Tongue (tissue), 2 donors: ENCODE results near the gene GAL. TPM values are rescaled to one million over a fixed set of nuclear protein-coding genes. Genes with fewer than 3 reads are reported as not detected.

Source experiments
- DNase-seq: peaks from one replicate; pipeline ENCODE4 v3.0.0-alpha.2; 2015
- total RNA-seq: library from RNA; depleted of rRNA; stranded (reverse); fragments of >200 nt; gene quantifications from one replicate; pipeline ENCODE4 v1.2.3, GENCODE V29; 2014

The GAL gene
- total RNA-seq, 1 donor from 2014 or later, result not detected

DNA sequence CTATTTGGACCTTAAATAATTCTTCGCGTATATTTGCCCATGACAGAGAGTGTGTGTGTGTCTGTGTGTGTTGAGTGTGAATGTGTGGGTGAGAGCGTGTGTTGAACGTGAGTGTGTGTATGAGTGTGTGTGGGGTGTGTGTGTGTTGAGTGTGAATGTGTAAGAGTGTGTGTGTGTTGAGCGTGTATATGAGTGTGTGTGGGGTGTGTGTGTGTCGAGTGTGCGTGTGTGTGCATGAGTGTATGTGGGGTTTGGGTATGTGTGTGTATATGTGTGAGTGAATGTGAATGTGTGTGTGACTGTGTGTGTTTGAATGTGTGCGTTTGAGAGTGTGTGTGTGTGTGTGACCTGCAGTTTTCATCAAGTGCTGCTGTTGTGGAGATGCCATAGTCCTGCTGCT lies 26.8 kb downstream of the GAL start:
- no peak for DNase-seq

DNA sequence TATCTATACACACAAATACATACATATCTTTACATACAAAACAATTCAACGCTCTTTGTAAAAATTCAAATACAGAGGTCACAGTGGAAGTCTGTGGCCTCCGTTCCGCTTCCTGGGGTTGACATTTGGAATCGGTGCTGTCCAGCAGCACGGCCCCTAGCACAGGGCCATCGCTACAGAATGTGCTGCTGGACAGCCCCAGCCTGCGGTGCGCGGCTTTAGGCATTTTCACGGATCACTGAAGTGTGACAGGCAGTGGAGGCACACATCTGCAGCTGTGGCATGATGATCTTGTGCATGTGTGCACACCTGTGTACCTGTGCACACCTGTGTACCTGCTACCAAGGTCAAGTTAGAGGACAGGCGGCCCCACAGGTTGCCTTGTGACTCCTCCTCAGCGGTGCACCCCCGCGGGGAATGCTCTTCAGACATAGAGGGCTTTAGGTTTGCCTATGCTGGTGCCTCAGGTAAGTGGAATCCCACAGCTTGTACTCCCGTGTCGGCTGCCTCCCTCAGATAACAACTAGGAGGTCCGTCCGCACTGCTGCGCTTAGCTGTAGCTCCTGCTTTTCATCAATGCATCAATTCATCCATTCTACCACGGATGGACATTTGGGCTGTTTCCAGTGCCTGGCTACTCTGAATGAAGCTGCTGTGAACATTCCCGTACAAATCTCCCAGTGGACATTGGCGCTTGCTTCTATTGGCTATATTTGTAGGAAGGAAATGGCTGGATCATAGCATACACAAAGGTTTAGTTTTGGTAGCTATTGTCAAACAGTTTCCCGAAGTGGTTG lies 29.9 kb downstream of the GAL start:
- DNase-seq, result peak; percentile 30

DNA sequence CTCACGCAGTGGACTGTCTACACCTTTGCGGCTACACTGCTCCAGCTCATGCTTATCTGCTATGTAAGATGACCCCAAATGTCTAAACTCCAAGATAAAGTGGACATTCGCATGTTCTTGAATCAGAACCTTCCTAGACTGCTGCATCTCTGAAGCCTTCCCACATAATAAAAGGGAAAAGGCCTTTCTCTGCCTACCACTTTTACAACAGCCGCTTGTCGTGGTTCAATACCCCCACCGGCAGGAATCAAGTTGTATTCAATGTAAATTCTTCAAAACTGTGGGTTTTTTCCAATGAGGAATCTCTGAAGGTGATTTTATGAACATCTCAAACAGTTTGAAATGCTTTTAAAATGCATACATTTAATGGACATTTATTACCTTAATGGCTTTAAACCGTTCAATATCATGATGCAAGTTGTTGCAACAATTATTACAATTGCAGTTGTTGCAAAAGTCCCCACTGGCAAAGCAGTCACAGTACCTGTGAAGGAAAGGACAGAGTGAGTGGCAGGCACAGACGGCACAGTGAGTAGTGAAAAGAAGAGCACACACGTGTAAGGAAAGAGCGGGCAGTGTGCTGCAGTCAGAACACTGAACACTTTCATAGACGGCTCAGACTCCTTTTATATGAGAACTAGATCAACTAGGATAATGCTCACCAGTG lies 31.2 kb downstream of the GAL start:
- DNase-seq, result no peak

DNA sequence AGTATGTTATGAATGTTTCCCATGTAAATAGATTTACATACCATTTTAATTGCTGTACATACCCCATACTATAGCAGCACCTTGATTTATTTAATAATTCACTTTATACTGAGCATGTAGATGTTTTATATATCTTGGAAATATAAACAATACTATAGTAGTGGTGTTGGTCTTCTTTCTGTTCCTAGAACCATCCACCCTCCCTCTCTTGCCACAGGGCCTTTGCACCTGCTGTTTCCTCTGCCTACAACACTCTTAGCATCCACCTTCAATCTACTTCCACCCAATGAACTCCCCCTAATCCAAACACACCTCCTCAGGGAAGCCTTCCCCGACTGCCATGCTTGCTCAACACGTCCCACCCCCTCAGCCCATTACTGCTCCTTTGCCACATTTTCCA lies 36.7 kb downstream of the GAL start:
- no peak for DNase-seq

DNA sequence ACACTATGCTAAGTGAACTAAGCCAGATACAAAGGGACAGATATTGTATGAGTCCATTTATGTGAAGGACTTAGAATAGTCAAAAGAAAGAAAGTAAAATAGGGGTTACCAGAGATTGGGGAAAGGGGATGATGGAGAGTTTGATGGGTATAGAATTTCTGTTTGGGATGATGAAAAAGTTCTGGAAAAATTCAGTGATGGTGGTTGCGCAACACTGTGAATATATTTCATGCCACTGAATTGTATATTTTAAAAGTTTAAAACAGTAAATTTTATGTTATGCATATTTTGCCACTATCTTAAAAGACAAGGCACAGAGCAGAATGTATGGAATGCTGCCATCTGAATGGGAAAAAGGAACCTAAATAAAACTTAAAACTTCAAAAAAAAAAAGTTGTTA lies 37.8 kb downstream of the GAL start:
- DNase-seq, result no peak

DNA sequence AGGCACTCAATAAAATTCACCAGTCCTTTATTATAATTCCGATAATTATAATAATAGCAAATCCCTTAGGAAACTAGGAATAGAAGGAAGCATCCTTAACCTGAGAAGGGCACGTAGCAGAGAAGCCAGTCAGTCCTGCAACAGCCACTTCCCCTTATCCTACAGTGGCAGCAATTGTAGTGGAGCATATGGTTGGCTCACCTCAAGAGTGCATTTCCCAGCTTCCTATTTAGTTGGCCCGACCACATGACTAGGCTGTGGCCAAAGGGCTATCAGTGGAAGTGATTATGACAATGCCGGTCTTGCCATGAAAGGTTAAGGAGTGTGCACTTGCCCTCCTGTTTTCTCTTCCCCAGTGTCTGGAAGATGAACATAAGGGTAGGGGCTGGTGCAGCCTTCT lies 39.9 kb downstream of the GAL start:
- no peak for DNase-seq

DNA sequence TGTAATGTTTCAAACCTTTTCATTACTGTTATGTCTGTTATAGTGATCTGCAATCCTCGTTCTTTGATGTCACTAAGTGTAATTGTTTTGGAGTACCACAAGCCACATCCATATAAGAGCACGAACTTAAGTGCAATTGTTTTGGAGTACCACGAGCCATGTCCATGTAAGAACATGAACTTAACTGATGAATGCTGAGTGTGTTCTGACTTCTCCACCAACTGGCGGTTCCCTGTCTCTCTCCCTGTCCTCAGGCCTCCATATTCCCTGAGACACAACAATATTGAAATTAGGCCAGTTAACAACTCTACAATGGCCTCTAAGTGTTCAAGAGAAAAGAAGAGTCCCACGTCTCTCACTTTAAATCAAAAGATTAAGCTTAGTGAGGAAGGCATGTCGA lies 43.4 kb downstream of the GAL start:
- DNase-seq, result no peak

DNA sequence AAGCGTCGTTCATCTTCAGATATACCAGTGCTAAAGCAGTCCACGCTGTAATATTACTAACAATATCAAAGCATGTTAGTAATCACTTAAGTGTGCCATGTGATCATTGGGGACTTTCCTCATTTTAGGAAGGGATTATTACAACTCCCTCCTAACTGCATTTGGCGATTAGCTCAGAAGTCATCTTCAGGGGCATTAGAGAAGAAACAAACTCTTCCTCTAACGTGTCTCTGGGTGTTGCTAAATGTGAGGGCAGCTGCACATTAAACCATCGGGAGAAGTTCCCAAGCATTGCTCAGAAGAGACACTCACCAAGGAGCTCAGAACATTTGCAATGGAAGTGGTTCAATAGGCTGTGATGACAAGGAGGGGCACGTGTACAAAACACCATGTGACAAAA lies 49.8 kb downstream of the GAL start:
- DNase-seq, result no peak

DNA sequence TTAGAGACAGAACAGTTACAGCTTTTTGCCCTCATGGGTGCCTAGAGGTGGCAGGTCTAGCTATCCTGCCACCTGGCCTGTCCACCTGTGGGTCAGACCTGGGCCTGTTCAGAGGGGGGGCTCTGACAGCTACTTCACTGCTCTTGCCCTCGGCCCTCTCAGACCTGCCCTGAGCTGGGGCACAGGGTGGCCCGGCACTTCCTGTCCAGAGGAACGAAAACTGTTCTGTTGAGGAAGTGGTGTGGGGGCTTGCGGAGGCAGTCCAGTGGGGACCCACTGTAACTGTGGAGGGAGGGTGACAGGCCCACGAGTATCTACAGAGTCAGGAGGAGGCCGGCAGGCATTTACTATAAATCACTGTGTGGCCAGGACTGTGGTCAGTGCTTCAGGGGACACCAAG lies 50.8 kb downstream of the GAL start:
- DNase-seq, result no peak

DNA sequence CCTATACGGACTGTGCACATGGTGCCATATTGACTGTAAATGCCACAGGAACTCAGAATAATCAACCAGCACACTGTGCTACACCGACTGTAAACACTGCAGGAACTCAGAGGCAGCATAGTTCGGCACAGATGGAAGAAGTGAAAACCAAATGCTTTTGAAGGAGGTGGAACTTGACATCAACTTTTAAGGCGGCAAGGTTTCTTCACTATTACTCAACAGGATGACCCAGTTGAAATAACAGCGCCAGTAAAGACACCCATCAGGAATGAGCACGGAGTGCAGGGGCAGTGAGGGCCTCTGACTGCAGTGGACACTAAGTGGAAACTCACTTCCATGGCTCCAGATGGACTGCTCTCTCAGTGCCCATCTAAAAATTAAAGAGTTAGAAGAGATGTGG lies 51.3 kb downstream of the GAL start:
- no peak for DNase-seq

Other genes with a start within 250 kb of the GAL start
- 192 TPM for gene PPP6R3, start 223.8 kb upstream of the GAL start, total RNA-seq
- gene TESMIN, start 67.0 kb downstream of the GAL start, total RNA-seq, result 0.10 TPM
- gene CPT1A, start 157.4 kb downstream of the GAL start, total RNA-seq, result 14.2 TPM
- gene MRPL21, start 219.3 kb downstream of the GAL start, total RNA-seq, result 30.1 TPM
- 20.1 TPM for gene IGHMBP2, start 219.3 kb downstream of the GAL start, total RNA-seq